ENCODE data around the gene NVL.

NVL gene

GRCh38 chr1:224185208-224185607 is 144.8 kb downstream of the NVL start:
- Mint-ChIP-seq H3K9me3 (peaks cover 6% of the 10 kb centered on the region), H3K4me3 (peak overlapping the region; percentile 78 to 97 (median 96)), H3K36me3 (ENCODE audit: low read depth) (peaks cover 34% of the 10 kb centered on the region), H3K27me3 (ENCODE audit: low read depth) (no peaks in the 10 kb centered on the region), H3K4me1 (peaks cover 23% of the 10 kb centered on the region), H3K27ac (peak overlapping the region; percentile 66 to 98 (median 93))
- TF ChIP-seq CTCF (IDR thresholded peaks at IDR 0.05; ENCODE audit: unreplicated experiment in 3 of 3), result no peak

GRCh38 chr1:224183591-224184312 is 146.2 kb downstream of the NVL start:
- Mint-ChIP-seq H3K4me3 (peak overlapping the region; percentile 78 to 97 (median 96)), H3K27me3 (ENCODE audit: low read depth) (no peaks in the 10 kb centered on the region), H3K36me3 (ENCODE audit: low read depth) (peaks cover 25% of the 10 kb centered on the region), H3K27ac (peak overlapping the region; percentile 93 to 98 (median 96)), H3K9me3 (peaks cover 5% of the 10 kb centered on the region), H3K4me1 (peaks cover 23% of the 10 kb centered on the region)
- TF ChIP-seq CTCF (IDR thresholded peaks at IDR 0.05; ENCODE audit: unreplicated experiment in 3 of 3), result no peak

GRCh38 chr1:224182866-224183590 is 146.9 kb downstream of the NVL start, which contains the start of gene DEGS1:
Gene DEGS1, plus strand, starts transcription at chr1:224183240. Its CDS starts 97 bp downstream, at chr1:224183337.
- Mint-ChIP-seq H3K4me1 (peaks cover 23% of the 10 kb centered on the region), H3K4me3 (peak within 1 kb of the TSS; percentile 85 to 97 (median 96)), H3K27me3 (ENCODE audit: low read depth) (no peaks in the 10 kb centered on the region), H3K27ac (peak within 1 kb of the TSS; percentile 93 to 98 (median 96)), H3K9me3 (no peaks in the 10 kb centered on the region), H3K36me3 (ENCODE audit: low read depth) (peaks cover 19% of the 10 kb centered on the region)
- no peak for TF ChIP-seq CTCF (IDR thresholded peaks at IDR 0.05; ENCODE audit: unreplicated experiment in 3 of 3)

- peaks cover 15% of the 10 kb centered on the region for H3K36me3 Mint-ChIP-seq (ENCODE audit: low read depth)
- peak overlapping the region; percentile 85 to 89 (median 89) for H3K4me3 Mint-ChIP-seq
- H3K9me3 Mint-ChIP-seq, result no peaks in the 10 kb centered on the region
- TF ChIP-seq CTCF (IDR thresholded peaks at IDR 0.05; ENCODE audit: unreplicated experiment in 3 of 3), result no peak
- peaks cover 3% of the 10 kb centered on the region for H3K27me3 Mint-ChIP-seq (ENCODE audit: low read depth)
- peaks cover 23% of the 10 kb centered on the region for H3K4me1 Mint-ChIP-seq
- peak overlapping the region; percentile 73 to 91 (median 76) for H3K27ac Mint-ChIP-seq
These were observed 147.7 kb downstream of the NVL start for GRCh38 chr1:224182057-224182865.

GRCh38 chr1:224181453-224181810 is 148.5 kb downstream of the NVL start:
- Mint-ChIP-seq H3K27me3 (ENCODE audit: low read depth) (peaks cover 3% of the 10 kb centered on the region), H3K36me3 (ENCODE audit: low read depth) (peaks cover 9% of the 10 kb centered on the region), H3K4me1 (peaks cover 23% of the 10 kb centered on the region), H3K9me3 (no peaks in the 10 kb centered on the region), H3K4me3 (peak overlapping the region; percentile 85 to 89 (median 89)), H3K27ac (peak overlapping the region in 1 of 3 experiments; percentile 76)
- no peak for TF ChIP-seq CTCF (IDR thresholded peaks at IDR 0.05; ENCODE audit: unreplicated experiment in 3 of 3)

Data from nephron (organoid).